Chondrocyte (in vitro differentiated cells): Measurements from ENCODE around the gene PTPRN2. TPM values are rescaled to one million over a fixed set of nuclear protein-coding genes. Genes with fewer than 3 reads are reported as not detected.
A peak's percentile ranks its signal among the peaks of the same experiment; 100 is the strongest.

Source experiments
- DNase-seq: peaks from one replicate; pipeline ENCODE4 v3.0.0; 2021; ENCODE audit warnings: mixed read lengths, low spot score
- H3K27ac Mint-ChIP-seq: one replicate; pipeline ENCODE4 v1.8.0; 2021; ENCODE audit warnings: mild to moderate bottlenecking, moderate library complexity, mixed read lengths; ENCODE audit not compliant: unreplicated experiment
- H3K27me3 Mint-ChIP-seq: 2 replicates; pipeline ENCODE4 v1.8.0; 2021; ENCODE audit warnings: low read depth, mixed read lengths
- H3K36me3 Mint-ChIP-seq: 2 replicates; pipeline ENCODE4 v1.8.0; 2021; ENCODE audit warnings: low read depth, mixed read lengths
- H3K4me1 Mint-ChIP-seq: 2 replicates; pipeline ENCODE4 v1.8.0; 2021; ENCODE audit warnings: low read depth, mild to moderate bottlenecking, mixed read lengths
- H3K4me3 Mint-ChIP-seq: one replicate; pipeline ENCODE4 v1.8.0; 2021; ENCODE audit warnings: mild to moderate bottlenecking, moderate library complexity, mixed read lengths; ENCODE audit not compliant: unreplicated experiment
- H3K9me3 Mint-ChIP-seq: 2 replicates; pipeline ENCODE4 v1.8.0; 2021; ENCODE audit warnings: low read depth, mixed read lengths
- CTCF ChIP-seq: fragments of 200-600 bp; sonication (generic); IDR thresholded peaks from 2 replicates; pipeline ENCODE4 v1.5.0; 2021; ENCODE audit warnings: antibody characterized with exemption, mild to moderate bottlenecking, moderate library complexity
- total RNA-seq: library from RNA; stranded (reverse); gene quantifications from 3 replicates; pipeline ENCODE4 v1.2.1, GENCODE V29; 2021

PTPRN2 gene
- total RNA-seq, 1 donor from 2014 or later = 0.30 TPM

GRCh38 chr7:157524731-157525130 lies 1062.9 kb downstream of the PTPRN2 start:
- Mint-ChIP-seq H3K27me3 (peaks cover 21% of the 10 kb centered on the region), H3K4me1 (no peaks in the 10 kb centered on the region), H3K4me3 (no peak overlapping the region), H3K9me3 (no peaks in the 10 kb centered on the region), H3K36me3 (no peaks in the 10 kb centered on the region), H3K27ac (no peak overlapping the region)
- DNase-seq = no peak
- no peak for TF ChIP-seq CTCF

- no peak overlapping the region for H3K27ac Mint-ChIP-seq
- TF ChIP-seq CTCF = no peak
- H3K4me1 Mint-ChIP-seq = no peaks in the 10 kb centered on the region
- peak; percentile 92 for DNase-seq
- no peaks in the 10 kb centered on the region for H3K9me3 Mint-ChIP-seq
- H3K27me3 Mint-ChIP-seq = peaks cover 21% of the 10 kb centered on the region
- no peak overlapping the region for H3K4me3 Mint-ChIP-seq
- no peaks in the 10 kb centered on the region for H3K36me3 Mint-ChIP-seq
Measured at GRCh38 chr7:157523766-157524421, 1063.7 kb downstream of the PTPRN2 start.

GRCh38 chr7:157523371-157523765 lies 1064.3 kb downstream of the PTPRN2 start:
- H3K27me3 Mint-ChIP-seq = peaks cover 23% of the 10 kb centered on the region
- no peak overlapping the region for H3K4me3 Mint-ChIP-seq
- TF ChIP-seq CTCF = no peak
- DNase-seq = peak; percentile 77
- no peaks in the 10 kb centered on the region for H3K9me3 Mint-ChIP-seq
- no peaks in the 10 kb centered on the region for H3K4me1 Mint-ChIP-seq
- H3K36me3 Mint-ChIP-seq = no peaks in the 10 kb centered on the region
- no peak overlapping the region for H3K27ac Mint-ChIP-seq

GRCh38 chr7:157522954-157523353 lies 1064.7 kb downstream of the PTPRN2 start:
- Mint-ChIP-seq H3K4me3 (no peak overlapping the region), H3K4me1 (no peaks in the 10 kb centered on the region), H3K36me3 (no peaks in the 10 kb centered on the region), H3K27ac (no peak overlapping the region), H3K9me3 (no peaks in the 10 kb centered on the region), H3K27me3 (peaks cover 24% of the 10 kb centered on the region)
- no peak for TF ChIP-seq CTCF
- DNase-seq = peak; percentile 53

GRCh38 chr7:157522189-157522588 lies 1065.4 kb downstream of the PTPRN2 start:
- Mint-ChIP-seq H3K4me3 (no peak overlapping the region), H3K27me3 (peaks cover 24% of the 10 kb centered on the region), H3K27ac (no peak overlapping the region), H3K9me3 (no peaks in the 10 kb centered on the region), H3K4me1 (no peaks in the 10 kb centered on the region), H3K36me3 (no peaks in the 10 kb centered on the region)
- TF ChIP-seq CTCF = no peak
- peak; percentile 66 for DNase-seq
